ENCODE data around the gene MALT1.

DNA sequence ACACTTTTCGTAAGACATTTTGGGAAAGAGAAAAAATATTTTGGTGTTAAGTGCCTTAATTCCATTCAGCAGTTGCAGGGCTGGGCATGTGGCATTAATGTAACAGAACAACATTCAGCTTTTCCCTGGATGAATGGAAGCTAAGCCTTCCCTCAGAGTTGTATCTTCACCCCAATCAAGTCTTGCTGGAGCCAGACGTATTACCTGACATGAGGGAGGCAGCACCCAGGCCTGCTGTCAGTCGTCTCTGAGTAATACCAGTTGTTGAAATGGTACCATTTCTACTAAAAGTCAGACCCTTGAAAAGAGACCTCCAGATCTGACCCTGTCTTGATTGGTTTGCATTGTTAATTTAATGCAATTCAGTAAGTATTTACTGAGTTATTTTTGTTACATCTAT is 57.5 kb downstream of the MALT1 start:
- no peak for TF ChIP-seq POLR2A (IDR thresholded peaks at IDR 0.05)
- TF ChIP-seq, protein P1, sequence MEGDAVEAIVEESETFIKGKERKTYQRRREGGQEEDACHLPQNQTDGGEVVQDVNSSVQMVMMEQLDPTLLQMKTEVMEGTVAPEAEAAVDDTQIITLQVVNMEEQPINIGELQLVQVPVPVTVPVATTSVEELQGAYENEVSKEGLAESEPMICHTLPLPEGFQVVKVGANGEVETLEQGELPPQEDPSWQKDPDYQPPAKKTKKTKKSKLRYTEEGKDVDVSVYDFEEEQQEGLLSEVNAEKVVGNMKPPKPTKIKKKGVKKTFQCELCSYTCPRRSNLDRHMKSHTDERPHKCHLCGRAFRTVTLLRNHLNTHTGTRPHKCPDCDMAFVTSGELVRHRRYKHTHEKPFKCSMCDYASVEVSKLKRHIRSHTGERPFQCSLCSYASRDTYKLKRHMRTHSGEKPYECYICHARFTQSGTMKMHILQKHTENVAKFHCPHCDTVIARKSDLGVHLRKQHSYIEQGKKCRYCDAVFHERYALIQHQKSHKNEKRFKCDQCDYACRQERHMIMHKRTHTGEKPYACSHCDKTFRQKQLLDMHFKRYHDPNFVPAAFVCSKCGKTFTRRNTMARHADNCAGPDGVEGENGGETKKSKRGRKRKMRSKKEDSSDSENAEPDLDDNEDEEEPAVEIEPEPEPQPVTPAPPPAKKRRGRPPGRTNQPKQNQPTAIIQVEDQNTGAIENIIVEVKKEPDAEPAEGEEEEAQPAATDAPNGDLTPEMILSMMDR (IDR thresholded peaks at IDR 0.05) = no peak
